K562 (cell line): Measurements from ENCODE around the gene ATOSA. TPM values are rescaled to one million over a fixed set of nuclear protein-coding genes. Genes with fewer than 3 reads are reported as not detected.

Source experiments
- DACH1 ChIP-seq: fragments of 450-650 bp; IDR thresholded peaks from 2 replicates; pipeline ENCODE4 v1.6.1; 2018; ENCODE audit not compliant: partially characterized antibody
- GATAD2A ChIP-seq: fragments of 450-650 bp; IDR thresholded peaks from 2 replicates; pipeline ENCODE4 v1.6.1; 2017
- MXI1 ChIP-seq: IDR thresholded peaks from 2 replicates; pipeline ENCODE4 v1.6.1; 2011; ENCODE audit warnings: low read depth, mild to moderate bottlenecking, improper control_type of control experiment, low read length
- PCBP2 ChIP-seq: fragments of 200-400 bp; formaldehyde crosslinking; IDR thresholded peaks from 2 replicates; pipeline ENCODE4 v1.6.1; 2018; ENCODE audit warnings: low read length, low read depth, mild to moderate bottlenecking, moderate library complexity; ENCODE audit not compliant: poor library complexity, severe bottlenecking
- TBP ChIP-seq: optimal IDR thresholded peaks from 2 replicates; pipeline ENCODE3; 2011; ENCODE audit warnings: low read depth, low read length, improper control_type of control experiment
- TRIM25 ChIP-seq: fragments of 450-650 bp; IDR thresholded peaks from 2 replicates; pipeline ENCODE4 v1.7.0; 2016; ENCODE audit warnings: borderline replicate concordance
- ZBTB40 ChIP-seq, 2 experiments: fragments of 450-650 bp in 1 of 2; sonication (generic) in 1 of 2; formaldehyde crosslinking in 1 of 2; IDR thresholded peaks; 2 replicates each; pipeline versions ENCODE4 v1.7.1 to v1.9.0; 2016 to 2022; ENCODE audit warnings: inconsistent platforms in 1 of 2, mild to moderate bottlenecking in 1 of 2, missing genetic modification reagents in 1 of 2
- ZBTB5 ChIP-seq: fragments of 450-650 bp; IDR thresholded peaks from 2 replicates; pipeline ENCODE4 v1.6.1; 2017; ENCODE audit warnings: antibody characterized with exemption
- ZNF140 ChIP-seq: fragments of 250-450 bp; sonication (Bioruptor Pico); IDR thresholded peaks from 2 replicates; pipeline ENCODE4 v1.8.0; 2021; ENCODE audit warnings: moderate library complexity, mild to moderate bottlenecking, inconsistent platforms
- ZNF717 ChIP-seq: fragments of 250-450 bp; sonication (Bioruptor Pico); IDR thresholded peaks from 2 replicates; pipeline ENCODE4 v1.5.0; 2021
- polyA plus RNA-seq, 8 experiments: library from polyadenylated mRNA; depleted of rRNA in 4 of 8; stranded (reverse) in 5 of 8; unstranded in 3 of 8; fragments of >200 nt; fragmentation: Nextera tagmentation in 2 of 8; fragmentation: Illumina TruSeq in 1 of 8; extraction: Ambion mirVana in 2 of 8; extraction: Trizol in 1 of 8; gene quantifications; 2 replicates each; pipeline versions ENCODE4 v1.2.1 to v1.2.3, GENCODE V29; 2011 to 2014; ENCODE audit warnings: inconsistent platforms in 1 of 8, missing spikeins in 1 of 8
- total RNA-seq, 7 experiments: library from RNA; depleted of rRNA in 6 of 7; stranded (reverse); fragments of >200 nt in 6 of 7; fragmentation: Illumina TruSeq in 2 of 7; extraction: Trizol in 2 of 7; gene quantifications; 2 replicates each; pipeline versions ENCODE4 v1.2.1 to v1.2.3, GENCODE V29; 2011 to 2021; ENCODE audit warnings: low replicate concordance in 1 of 7
- TF ChIP-seq, protein P1 (sequence below): fragments of 250-450 bp; sonication (Bioruptor Pico); IDR thresholded peaks from 2 replicates; pipeline ENCODE4 v1.4.0; 2020
- TF ChIP-seq, protein P2 (sequence below): fragments of 250-450 bp; sonication (Bioruptor Pico); IDR thresholded peaks from 2 replicates; pipeline ENCODE4 v1.6.1; 2021; ENCODE audit warnings: mild to moderate bottlenecking
- TF ChIP-seq, protein P3 (sequence below): fragments of 250-450 bp; sonication (Bioruptor Pico); IDR thresholded peaks from 2 replicates; pipeline ENCODE4 v1.8.0; 2021; ENCODE audit warnings: borderline replicate concordance, mild to moderate bottlenecking, moderate library complexity; ENCODE audit not compliant: poor library complexity, severe bottlenecking

Gene ATOSA
- total and polyA plus RNA-seq, 9 of the 15 experiments (the other 6 are each of a cell fraction or from before 2014, with no cell fraction given): 2.0 to 6.1 (median 3.9) TPM

DNA sequence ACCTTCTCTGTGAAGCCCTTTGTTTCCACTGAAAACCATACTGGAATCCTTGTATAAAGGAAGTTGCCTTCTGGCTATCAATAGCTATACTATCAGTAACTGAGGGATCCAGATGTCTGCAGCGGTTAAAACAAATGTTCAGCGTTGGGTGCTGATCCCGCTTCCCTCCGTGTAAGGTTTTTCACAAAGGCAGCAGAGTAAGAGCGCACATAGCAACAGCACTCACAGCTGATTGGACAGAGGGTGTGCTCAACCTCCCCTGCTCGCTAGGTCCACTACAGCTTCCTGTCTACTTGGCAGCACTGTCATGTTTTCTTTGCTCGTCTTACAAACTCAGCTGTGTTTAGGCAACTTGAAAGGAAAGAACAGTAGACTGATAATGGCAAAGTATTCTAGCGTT is 27.3 kb downstream of the ATOSA start (continued):
- TF ChIP-seq ZBTB40 (IDR thresholded peaks at IDR 0.05) (no peak), ZBTB40 (CRISPR knock-in tag; IDR thresholded peaks at IDR 0.05) (no peak), MXI1 (no peak), TRIM25 (no peak), ZNF717 (CRISPR knock-in tag) (no peak), ZBTB5 (no peak), DACH1 (peak; percentile 79), TBP (peak; percentile 21), PCBP2 (no peak), GATAD2A (no peak), ZNF140 (no peak)
- TF ChIP-seq, protein P1, sequence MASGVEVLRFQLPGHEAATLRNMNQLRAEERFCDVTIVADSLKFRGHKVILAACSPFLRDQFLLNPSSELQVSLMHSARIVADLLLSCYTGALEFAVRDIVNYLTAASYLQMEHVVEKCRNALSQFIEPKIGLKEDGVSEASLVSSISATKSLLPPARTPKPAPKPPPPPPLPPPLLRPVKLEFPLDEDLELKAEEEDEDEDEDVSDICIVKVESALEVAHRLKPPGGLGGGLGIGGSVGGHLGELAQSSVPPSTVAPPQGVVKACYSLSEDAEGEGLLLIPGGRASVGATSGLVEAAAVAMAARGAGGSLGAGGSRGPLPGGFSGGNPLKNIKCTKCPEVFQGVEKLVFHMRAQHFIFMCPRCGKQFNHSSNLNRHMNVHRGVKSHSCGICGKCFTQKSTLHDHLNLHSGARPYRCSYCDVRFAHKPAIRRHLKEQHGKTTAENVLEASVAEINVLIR (CRISPR knock-in tag): no peak
- TF ChIP-seq, protein P2, sequence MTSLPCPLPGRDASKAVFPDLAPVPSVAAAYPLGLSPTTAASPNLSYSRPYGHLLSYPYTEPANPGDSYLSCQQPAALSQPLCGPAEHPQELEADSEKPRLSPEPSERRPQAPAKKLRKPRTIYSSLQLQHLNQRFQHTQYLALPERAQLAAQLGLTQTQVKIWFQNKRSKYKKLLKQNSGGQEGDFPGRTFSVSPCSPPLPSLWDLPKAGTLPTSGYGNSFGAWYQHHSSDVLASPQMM (CRISPR knock-in tag): no peak
- TF ChIP-seq, protein P3, sequence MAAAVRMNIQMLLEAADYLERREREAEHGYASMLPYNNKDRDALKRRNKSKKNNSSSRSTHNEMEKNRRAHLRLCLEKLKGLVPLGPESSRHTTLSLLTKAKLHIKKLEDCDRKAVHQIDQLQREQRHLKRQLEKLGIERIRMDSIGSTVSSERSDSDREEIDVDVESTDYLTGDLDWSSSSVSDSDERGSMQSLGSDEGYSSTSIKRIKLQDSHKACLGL (CRISPR knock-in tag): no peak
